Body of pancreas (tissue), 4 donors: ENCODE results near the gene C16orf46. TPM values are rescaled to one million over a fixed set of nuclear protein-coding genes. Genes with fewer than 3 reads are reported as not detected.

Experiments
- ATAC-seq: fragments of 150-250 bp; one replicate; pipeline ENCODE4 v1.9.1; 2016
- DNase-seq, 4 donors: peaks; one replicate each; pipeline ENCODE4 v3.0.0-alpha.2; 2019
- H3K27ac ChIP-seq, 4 donors: fragments of 200-600 bp; sonication (generic); 1 replicate in 3 of 4; 2 replicates in 1 of 4; pipeline versions ENCODE4 v1.5.1 to v1.6.1; 2016 to 2019; ENCODE audit warnings: mild to moderate bottlenecking in 1 of 4, mixed read lengths in 1 of 4, moderate library complexity in 1 of 4
- H3K27me3 ChIP-seq, 2 donors: fragments of 200-600 bp; sonication (generic); one replicate each; pipeline ENCODE4 v1.6.0; 2016; ENCODE audit warnings: mild to moderate bottlenecking in 1 of 2
- H3K36me3 ChIP-seq, 2 donors: fragments of 200-600 bp; sonication (generic); replicated peaks in 1 of 2; 2 replicates each; pipeline ENCODE4 v1.5.1; 2016; ENCODE audit warnings: low read depth in 2 of 2; ENCODE audit not compliant: insufficient read depth in 1 of 2
- H3K4me1 ChIP-seq: fragments of 200-600 bp; sonication (generic); one replicate; pipeline ENCODE4 v1.6.0; 2016
- H3K4me3 ChIP-seq, 2 donors: fragments of 200-600 bp; sonication (generic); 1 replicate in 1 of 2; 2 replicates in 1 of 2; pipeline ENCODE4 v1.5.1; 2016 to 2019
- H3K9me3 ChIP-seq, 3 donors: fragments of 200-600 bp; sonication (generic); 1 replicate in 2 of 3; 2 replicates in 1 of 3; pipeline ENCODE4 v1.5.1; 2016
- POLR2A ChIP-seq, 3 donors: fragments of 450-650 bp; IDR thresholded peaks; one replicate each; pipeline ENCODE4 v1.6.1; 2016; ENCODE audit warnings: antibody characterized with exemption in 3 of 3, mild to moderate bottlenecking in 2 of 3
- WGBS, 2 donors: methylation state at CpG; one replicate each; pipeline ENCODE4 v1.1.5; 2017; 5-methylcytosine and 5-hydroxymethylcytosine counted together
- intact Hi-C: fragments of 100-400 bp; cut with DNase I; formaldehyde crosslinking; loops from one replicate; pipeline ENCODE4 v1.15.1; 2023
- total RNA-seq, 2 donors: library from RNA; depleted of rRNA; stranded (reverse); fragments of >200 nt; gene quantifications; one replicate each; pipeline ENCODE4 v1.1.0, GENCODE V29; 2016
- TF ChIP-seq, protein P1 (sequence below), 7 experiments: fragments of 450-650 bp in 4 of 7; fragments of 200-600 bp in 3 of 7; sonication (generic) in 3 of 7; IDR thresholded peaks; one replicate each; pipeline ENCODE4 v1.5.1; 2016 to 2019; ENCODE audit warnings: antibody characterized with exemption in 7 of 7

Gene C16orf46, protein sequence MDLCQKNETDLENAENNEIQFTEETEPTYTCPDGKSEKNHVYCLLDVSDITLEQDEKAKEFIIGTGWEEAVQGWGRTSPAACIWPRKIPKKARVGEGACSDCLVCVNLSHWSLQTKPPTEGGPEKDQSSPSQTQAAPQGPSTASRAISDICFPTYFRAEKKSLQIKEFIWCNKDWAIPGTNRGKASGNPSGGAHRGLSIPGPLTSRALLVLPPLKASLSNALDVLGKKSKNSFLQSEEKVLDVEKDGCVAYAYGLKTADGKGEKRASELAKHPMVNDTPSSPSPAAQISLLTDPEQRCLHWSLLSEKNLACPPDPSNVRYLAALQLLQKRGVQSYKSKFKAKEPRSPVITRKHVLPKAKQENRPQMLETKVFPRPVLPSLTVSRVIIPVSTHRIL
- total RNA-seq: under 1 TPM; 0.33 to 0.52 TPM

DNA sequence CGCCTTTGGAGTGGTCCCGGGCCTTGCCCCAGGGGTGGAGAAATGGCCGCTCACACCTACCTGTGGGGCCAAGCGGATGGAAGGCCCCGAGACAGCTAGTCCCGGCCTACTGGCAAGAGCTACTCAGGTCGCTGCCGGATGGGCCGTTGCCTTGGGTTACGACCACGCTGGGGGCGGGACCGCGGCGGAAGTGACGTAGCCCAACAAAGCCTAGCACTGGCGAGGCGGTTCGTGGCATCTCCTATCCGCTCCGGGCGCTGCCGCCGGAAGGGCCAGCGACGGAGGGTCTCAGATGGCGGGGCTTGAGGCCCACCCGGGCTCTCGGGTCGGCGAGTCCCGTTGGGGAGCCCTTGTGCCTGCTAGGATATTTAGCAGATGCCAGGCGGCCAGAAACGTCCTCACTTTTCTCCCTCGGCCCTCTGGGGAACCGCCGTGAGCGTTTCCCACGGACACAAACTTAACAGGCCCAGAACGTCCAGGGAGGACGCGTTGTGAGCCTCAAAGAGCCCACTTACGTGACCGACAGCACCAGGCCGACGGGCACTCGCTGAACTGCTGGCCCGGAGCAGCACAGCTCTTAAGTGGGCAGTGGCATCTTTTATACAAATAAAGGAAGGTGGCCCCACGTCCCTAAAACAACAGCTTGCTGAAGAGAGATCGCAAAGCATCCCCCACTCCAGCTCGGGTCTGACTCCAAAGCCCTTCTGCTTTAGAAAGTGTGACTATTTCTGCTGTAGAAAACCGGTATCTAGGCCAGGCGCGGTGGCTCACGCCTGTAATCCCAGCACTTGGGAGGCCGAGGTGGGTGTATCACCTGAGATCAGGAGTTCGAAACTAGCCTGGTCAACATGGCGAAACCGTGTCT, at the start of gene C16orf46:
Gene C16orf46 (minus strand): TSS at position 163 of the 865 bp plus-strand sequence. CDS start 13,283 bp downstream, outside the sequence.
- ATAC-seq: peak; percentile 98
- DNase-seq: peak; percentile 98 to 99 (median 98)
- Histone ChIP-seq H3K27ac (peak within 1 kb of the TSS; percentile 90 to 95 (median 92)), H3K4me1 (peaks cover 5% of the 10 kb centered on the region), H3K9me3 (no peaks in the 10 kb centered on the region), H3K27me3 (no peaks in the 10 kb centered on the region), H3K4me3 (peak within 1 kb of the TSS; percentile 53 to 59), H3K36me3 (no peaks in the 10 kb centered on the region)
- WGBS, 2 donors: 2 to 10% methylated on average over 18 to 56 of the region's 59 CpGs
- intact Hi-C loops: no loop called here
- peak; percentile 89 to 97 (median 96) for TF ChIP-seq POLR2A (IDR thresholded peaks at IDR 0.05)
- TF ChIP-seq, protein P1, sequence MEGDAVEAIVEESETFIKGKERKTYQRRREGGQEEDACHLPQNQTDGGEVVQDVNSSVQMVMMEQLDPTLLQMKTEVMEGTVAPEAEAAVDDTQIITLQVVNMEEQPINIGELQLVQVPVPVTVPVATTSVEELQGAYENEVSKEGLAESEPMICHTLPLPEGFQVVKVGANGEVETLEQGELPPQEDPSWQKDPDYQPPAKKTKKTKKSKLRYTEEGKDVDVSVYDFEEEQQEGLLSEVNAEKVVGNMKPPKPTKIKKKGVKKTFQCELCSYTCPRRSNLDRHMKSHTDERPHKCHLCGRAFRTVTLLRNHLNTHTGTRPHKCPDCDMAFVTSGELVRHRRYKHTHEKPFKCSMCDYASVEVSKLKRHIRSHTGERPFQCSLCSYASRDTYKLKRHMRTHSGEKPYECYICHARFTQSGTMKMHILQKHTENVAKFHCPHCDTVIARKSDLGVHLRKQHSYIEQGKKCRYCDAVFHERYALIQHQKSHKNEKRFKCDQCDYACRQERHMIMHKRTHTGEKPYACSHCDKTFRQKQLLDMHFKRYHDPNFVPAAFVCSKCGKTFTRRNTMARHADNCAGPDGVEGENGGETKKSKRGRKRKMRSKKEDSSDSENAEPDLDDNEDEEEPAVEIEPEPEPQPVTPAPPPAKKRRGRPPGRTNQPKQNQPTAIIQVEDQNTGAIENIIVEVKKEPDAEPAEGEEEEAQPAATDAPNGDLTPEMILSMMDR (IDR thresholded peaks at IDR 0.05): no peak

DNA sequence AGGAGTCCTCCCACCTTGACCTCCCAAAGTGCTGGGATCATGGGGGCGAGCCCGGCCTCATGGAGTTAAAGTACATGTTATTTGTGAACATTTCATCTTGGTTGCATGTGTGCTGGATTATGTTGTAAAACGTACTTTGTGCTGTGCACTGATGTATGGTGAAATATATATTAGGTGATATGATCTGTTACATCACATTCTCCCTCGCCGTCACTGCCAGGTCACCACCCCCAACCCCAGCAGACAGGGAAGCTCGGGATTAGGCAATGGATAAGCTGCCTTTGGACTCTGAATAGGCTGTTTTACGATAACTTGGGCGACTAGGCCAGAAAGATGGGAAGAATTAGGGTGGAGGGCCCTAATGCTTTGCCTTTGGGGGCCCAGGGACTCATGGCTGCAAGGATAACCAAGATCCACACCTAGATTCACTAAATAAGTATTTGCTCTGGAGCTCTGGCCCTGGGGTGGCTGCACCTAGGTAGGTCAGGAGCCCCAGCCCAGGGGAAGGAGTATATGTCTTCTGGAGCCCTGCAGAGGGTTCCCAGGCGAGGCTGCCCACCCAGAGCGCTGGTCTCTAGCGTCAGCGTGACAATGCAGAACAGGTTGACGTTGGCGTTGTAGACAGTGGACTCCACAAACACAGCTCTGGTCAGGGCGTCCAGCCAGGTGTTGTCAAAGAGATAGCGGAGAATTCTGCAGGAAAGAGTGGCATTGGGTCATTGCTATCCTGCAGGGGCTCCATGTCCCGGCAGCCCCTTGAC, 46.2 kb upstream of the C16orf46 start:
- no peaks in the 10 kb centered on the region for H3K9me3 ChIP-seq
- WGBS, 2 donors: 72% methylated on average over 15 to 17 of the region's 17 CpGs
- intact Hi-C loops: no loop called here
- TF ChIP-seq, protein P1 (IDR thresholded peaks at IDR 0.05): no peak
- no peak for TF ChIP-seq POLR2A (IDR thresholded peaks at IDR 0.05)
- H3K4me1 ChIP-seq: no peaks in the 10 kb centered on the region
- no peak overlapping the region for H3K27ac ChIP-seq
- DNase-seq (no peak), ATAC-seq (no peak)
- no peaks in the 10 kb centered on the region for H3K27me3 ChIP-seq
- H3K36me3 ChIP-seq: no peaks in the 10 kb centered on the region
- no peak overlapping the region for H3K4me3 ChIP-seq

DNA sequence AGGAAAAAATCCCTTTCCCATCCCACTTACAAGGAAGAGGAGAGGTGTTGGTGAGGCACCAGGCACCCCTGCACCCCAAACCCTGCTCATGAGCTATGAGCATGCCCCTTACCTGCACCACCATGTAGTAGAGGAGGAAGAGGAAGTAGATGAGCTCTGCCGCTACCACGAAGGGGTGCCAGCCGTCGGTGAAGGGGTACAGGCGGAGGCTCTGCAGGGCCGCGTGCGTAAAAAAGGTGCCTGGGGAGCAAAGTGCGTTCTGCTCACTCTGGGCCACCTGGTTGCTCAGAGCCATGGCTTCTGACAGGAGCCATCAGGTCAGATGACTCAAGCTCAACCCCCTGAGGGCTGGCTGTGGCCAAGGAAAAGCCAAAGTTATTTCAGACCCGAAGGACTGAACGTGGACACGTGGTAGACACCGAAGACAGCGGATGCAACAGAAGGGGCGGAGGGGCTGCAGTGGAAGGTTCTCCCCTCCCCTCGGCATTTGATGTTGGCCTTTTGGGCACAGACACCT, 44.5 kb upstream of the C16orf46 start:
- Histone ChIP-seq H3K4me3 (no peak overlapping the region), H3K4me1 (no peaks in the 10 kb centered on the region), H3K27ac (no peak overlapping the region), H3K9me3 (no peaks in the 10 kb centered on the region), H3K27me3 (no peaks in the 10 kb centered on the region), H3K36me3 (no peaks in the 10 kb centered on the region)
- WGBS, 2 donors: 83 to 88% methylated on average over 16 of the region's 16 CpGs
- no peak for ATAC-seq
- intact Hi-C loops: no loop called here
- DNase-seq: no peak
- TF ChIP-seq, protein P1 (IDR thresholded peaks at IDR 0.05): no peak
- TF ChIP-seq POLR2A (IDR thresholded peaks at IDR 0.05): no peak

DNA sequence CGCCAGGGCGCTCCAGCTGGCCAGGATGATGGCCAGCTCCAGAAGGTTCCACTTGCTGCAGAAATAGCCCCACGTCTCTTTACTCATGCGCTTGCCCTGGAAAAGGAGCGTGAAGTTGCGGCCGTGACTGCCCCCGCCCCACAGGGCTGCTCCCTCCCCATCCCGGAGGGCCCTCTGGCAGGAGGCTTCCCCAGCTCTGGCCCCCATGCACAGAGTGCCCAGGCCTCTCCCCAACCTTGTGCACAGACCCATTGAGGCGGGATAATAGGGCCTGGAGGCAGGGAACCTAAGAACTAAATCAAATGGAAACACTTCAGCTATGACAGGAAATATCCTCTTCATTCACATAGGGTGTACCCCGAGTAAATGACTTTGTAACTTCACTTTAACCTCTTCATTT, 40.4 kb upstream of the C16orf46 start:
- no peaks in the 10 kb centered on the region for H3K36me3 ChIP-seq
- H3K27me3 ChIP-seq: no peaks in the 10 kb centered on the region
- no peaks in the 10 kb centered on the region for H3K4me1 ChIP-seq
- no peak overlapping the region for H3K27ac ChIP-seq
- DNase-seq: no peak
- no peak for ATAC-seq
- intact Hi-C loops: no loop called here
- no peak overlapping the region for H3K4me3 ChIP-seq
- no peak for TF ChIP-seq POLR2A (IDR thresholded peaks at IDR 0.05)
- TF ChIP-seq, protein P1 (IDR thresholded peaks at IDR 0.05): no peak
- no peaks in the 10 kb centered on the region for H3K9me3 ChIP-seq
- WGBS, 2 donors: 43 to 47% methylated on average over 2 to 10 of the region's 11 CpGs
